NK-92 treated with Interleukin-12 subunit alpha and Interleukin-12 subunit beta, amount 100 ng/mL, for 24 hours (cell line): Measurements from ENCODE around the gene ANP32E.
A peak's percentile ranks its signal among the peaks of the same experiment; 100 is the strongest.
"Not testable (repeated sequence)": the region's sequence is repeated elsewhere in the genome, so short reads cannot be mapped to it uniquely, and the experiment has no call there.

Source experiments
- DNase-seq: peaks from one replicate; lab custom pipeline; 2025; lab: John Stamatoyannopoulos, UW

The ANP32E gene

GRCh38 chr1:150213170-150214098, 22.5 kb downstream of the ANP32E start:
- DNase-seq = peak; percentile 94

- DNase-seq = no peak
Measured at GRCh38 chr1:150212070-150212469, 23.8 kb downstream of the ANP32E start.

- no peak for DNase-seq
Measured at GRCh38 chr1:150210706-150211105, 25.2 kb downstream of the ANP32E start.

- no peak for DNase-seq
Measured at GRCh38 chr1:150210091-150210490, 25.8 kb downstream of the ANP32E start.

GRCh38 chr1:150208460-150208859, 27.5 kb downstream of the ANP32E start:
- DNase-seq = not testable (repeated sequence)

GRCh38 chr1:150207281-150207971, 28.5 kb downstream of the ANP32E start:
- no peak for DNase-seq

- no peak for DNase-seq
Measured at GRCh38 chr1:150196417-150196816, 39.5 kb downstream of the ANP32E start.

GRCh38 chr1:150194381-150195031, 41.4 kb downstream of the ANP32E start:
- no peak for DNase-seq

GRCh38 chr1:150192012-150192411, 43.9 kb downstream of the ANP32E start:
- DNase-seq = no peak

GRCh38 chr1:150187560-150187931, 48.4 kb downstream of the ANP32E start:
- DNase-seq = no peak

GRCh38 chr1:150186789-150187559, 48.9 kb downstream of the ANP32E start:
- DNase-seq = no peak

GRCh38 chr1:150186438-150186788, 49.5 kb downstream of the ANP32E start:
- not testable (repeated sequence) for DNase-seq

GRCh38 chr1:150185481-150185880, 50.4 kb downstream of the ANP32E start:
- no peak for DNase-seq

GRCh38 chr1:150183061-150183460, 52.9 kb downstream of the ANP32E start:
- no peak for DNase-seq

GRCh38 chr1:150182247-150182646, 53.7 kb downstream of the ANP32E start:
- DNase-seq = no peak

- no peak for DNase-seq
Measured at GRCh38 chr1:150180474-150180873, 55.4 kb downstream of the ANP32E start.

GRCh38 chr1:150179867-150180266, 56.0 kb downstream of the ANP32E start:
- no peak for DNase-seq

- DNase-seq = no peak
Measured at GRCh38 chr1:150178548-150178947, 57.4 kb downstream of the ANP32E start.

GRCh38 chr1:150176593-150176992, 59.3 kb downstream of the ANP32E start:
- no peak for DNase-seq

GRCh38 chr1:150173141-150173585, 62.7 kb downstream of the ANP32E start:
- no peak for DNase-seq

GRCh38 chr1:150171801-150172200, 64.1 kb downstream of the ANP32E start:
- no peak for DNase-seq
